NCI-H2081 treated with DMSO at 0.1 percent for 48 hours (cell line): ENCODE results near the gene WASHC2C.
"Not testable (repeated sequence)": the region's sequence is repeated elsewhere in the genome, so short reads cannot be mapped to it uniquely, and the experiment has no call there.

ENCODE experiments used
- DNase-seq: peaks from one replicate; lab custom pipeline; 2025; lab: John Stamatoyannopoulos, UW

The WASHC2C gene, protein sequence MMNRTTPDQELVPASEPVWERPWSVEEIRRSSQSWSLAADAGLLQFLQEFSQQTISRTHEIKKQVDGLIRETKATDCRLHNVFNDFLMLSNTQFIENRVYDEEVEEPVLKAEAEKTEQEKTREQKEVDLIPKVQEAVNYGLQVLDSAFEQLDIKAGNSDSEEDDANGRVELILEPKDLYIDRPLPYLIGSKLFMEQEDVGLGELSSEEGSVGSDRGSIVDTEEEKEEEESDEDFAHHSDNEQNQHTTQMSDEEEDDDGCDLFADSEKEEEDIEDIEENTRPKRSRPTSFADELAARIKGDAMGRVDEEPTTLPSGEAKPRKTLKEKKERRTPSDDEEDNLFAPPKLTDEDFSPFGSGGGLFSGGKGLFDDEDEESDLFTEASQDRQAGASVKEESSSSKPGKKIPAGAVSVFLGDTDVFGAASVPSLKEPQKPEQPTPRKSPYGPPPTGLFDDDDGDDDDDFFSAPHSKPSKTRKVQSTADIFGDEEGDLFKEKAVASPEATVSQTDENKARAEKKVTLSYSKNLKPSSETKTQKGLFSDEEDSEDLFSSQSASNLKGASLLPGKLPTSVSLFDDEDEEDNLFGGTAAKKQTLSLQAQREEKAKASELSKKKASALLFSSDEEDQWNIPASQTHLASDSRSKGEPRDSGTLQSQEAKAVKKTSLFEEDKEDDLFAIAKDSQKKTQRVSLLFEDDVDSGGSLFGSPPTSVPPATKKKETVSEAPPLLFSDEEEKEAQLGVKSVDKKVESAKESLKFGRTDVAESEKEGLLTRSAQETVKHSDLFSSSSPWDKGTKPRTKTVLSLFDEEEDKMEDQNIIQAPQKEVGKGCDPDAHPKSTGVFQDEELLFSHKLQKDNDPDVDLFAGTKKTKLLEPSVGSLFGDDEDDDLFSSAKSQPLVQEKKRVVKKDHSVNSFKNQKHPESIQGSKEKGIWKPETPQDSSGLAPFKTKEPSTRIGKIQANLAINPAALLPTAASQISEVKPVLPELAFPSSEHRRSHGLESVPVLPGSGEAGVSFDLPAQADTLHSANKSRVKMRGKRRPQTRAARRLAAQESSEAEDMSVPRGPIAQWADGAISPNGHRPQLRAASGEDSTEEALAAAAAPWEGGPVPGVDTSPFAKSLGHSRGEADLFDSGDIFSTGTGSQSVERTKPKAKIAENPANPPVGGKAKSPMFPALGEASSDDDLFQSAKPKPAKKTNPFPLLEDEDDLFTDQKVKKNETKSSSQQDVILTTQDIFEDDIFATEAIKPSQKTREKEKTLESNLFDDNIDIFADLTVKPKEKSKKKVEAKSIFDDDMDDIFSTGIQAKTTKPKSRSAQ (N-terminal part only)

DNA sequence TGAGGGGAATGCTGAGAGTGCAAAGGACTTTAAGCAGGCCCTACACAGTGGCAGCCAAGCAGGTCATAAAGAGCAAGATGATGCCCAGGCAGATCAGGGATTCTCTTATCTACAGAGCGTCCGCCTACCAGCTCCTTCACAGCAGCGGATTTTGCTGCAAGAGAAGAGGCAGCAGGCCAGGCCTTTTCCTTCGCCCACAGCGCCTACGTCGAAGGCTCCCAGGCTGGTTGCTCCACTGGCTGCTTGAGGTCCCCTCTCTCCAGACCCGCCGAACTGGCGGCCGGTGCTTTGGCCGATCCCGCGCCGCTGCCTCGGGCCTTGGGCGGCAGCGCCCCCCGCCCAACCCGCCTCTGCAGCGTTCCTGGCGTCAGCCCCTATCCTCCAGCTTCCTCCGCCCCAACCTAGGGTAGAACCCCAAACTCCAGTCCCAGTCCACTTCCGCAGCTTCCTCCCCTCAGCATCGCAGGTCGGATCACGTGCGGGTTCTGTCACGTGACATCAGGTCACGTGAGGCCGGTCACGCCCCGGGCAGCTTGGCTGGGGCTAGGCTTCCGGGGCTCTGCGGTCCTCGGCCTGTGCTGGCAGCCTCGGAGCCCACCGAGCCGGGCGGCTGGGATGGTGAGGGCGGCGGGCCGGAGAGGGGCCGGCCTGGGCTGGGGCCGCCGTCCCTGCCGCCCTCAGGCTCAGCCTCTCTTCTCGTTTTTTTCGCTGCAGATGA lies at the start of gene WASHC2C:
TSS of gene WASHC2C (plus strand) at position 564 of the 718 bp plus-strand sequence. CDS start at position 616, 52 bp downstream.
- not testable (repeated sequence) for DNase-seq

DNA sequence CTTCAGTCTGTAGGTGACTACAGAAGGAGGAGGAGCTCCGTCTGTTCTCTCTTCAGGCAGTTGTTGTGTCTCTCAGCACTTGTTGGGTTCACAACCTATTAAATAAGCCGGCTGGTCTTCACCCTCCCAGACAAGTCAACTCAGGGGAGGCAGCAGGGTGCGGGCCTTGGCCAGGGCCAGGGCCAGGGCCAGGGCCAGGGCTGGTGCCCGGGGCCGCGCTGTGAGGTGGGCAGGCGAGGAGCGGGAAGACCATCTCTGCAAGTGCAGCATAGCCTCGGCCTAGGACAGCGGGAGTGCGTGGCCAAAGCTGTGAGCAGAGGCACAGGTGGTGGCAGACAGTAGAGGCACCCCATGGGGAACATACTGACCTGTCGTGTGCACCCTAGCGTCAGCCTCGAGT lies 48.6 kb upstream of the WASHC2C start:
- not testable (repeated sequence) for DNase-seq

DNA sequence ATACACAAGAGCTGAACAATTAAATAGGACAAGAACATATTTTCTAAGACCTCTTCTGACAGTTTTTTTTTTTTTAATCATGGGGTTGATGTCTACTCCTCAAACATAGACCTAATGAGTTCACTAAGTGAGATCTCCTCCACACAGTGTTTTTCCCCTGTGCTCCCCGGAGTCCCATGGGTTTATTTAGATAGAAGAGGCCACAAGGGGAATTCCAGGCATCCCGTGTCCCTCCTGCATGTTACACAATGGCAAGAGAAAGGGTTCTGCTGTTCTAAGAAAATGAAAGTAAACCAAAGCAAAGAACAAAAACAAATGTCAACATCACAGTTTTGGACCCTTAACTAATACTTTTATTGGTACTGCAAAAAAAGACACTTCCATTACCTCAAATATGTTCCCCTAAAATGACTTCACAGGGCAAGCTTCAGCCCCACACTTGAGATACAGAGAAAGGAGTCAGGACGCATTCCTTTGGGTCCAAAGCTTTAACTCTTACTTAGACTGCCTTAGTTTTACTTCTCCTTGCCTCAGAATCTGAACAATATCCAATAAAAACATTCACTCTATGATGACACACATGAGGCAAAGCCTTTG lies 16.8 kb upstream of the WASHC2C start:
- not testable (repeated sequence) for DNase-seq

DNA sequence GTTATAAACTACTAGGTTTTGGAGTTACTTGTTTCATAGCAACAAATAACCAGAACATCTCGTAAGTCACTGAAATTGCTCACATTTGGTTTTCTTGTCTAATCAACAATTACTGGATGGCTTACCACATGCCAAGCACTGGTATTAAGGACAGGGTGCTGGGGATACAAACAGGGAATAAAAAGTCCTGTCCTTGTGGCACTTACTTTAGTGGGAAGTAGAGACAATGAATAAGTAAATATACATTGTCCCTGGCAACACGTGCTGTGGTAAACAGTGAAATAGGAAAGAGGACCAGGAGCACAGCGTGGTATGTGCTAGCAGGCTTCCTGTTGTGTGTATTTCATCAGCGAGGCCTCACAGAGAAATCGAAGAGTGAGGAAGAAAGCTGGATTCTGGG lies 15.8 kb upstream of the WASHC2C start:
- DNase-seq = not testable (repeated sequence)

DNA sequence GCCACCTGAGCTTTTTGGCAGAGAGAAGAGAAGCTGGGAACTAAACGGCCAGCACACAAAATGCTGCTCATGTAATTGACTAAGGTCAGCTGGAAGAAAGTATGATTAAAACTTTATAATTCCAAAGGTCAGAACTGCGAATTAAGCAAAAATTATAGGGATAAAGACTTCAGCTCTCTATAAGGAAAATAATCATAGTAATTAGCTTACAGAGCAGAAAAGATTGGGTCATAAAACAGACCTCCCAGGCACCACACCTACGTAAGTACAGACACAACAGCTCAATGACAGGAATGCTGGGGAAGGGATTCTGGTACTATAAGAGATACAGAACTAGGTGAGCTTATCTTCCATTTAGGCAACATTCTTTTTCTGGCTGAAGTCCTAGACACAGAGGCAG lies 10.0 kb upstream of the WASHC2C start:
- DNase-seq = not testable (repeated sequence)

DNA sequence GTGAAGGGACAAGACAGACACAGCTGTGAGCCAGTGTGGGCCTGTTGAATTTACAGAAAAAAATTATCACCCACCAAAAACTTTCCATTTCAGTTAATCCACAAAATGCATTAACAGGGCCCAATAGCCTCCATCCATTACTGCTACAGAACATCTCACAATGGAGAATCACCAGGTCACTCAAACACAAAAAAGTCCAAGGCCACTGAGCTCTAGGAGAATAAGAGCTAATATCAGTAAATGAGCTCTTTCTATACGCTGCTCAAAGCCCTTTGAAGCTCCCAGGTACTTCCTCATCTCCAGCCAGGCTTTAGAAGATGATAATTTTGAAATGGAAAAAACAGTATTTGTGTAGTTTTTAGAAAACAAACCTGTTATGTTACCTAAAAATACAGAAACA lies 9.4 kb upstream of the WASHC2C start:
- DNase-seq = not testable (repeated sequence)

DNA sequence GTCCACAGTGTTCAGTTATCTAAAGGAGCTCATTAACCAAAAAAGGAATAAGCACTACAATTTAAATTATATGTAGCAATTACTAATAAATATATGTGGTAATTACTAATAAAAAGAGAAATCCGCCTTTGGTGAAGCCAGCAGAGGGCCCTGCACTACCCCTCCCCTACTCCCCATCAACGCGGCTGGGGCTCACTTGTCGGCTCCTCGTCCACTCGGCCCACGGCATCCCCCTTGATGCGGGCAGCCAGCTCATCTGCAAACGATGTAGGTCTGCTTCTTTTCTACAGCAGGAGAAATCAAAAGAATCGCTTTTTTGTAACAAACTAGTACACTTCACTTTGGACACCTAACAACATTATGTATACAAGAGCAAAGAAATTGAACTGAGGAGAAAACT lies 5.6 kb upstream of the WASHC2C start:
- not testable (repeated sequence) for DNase-seq

DNA sequence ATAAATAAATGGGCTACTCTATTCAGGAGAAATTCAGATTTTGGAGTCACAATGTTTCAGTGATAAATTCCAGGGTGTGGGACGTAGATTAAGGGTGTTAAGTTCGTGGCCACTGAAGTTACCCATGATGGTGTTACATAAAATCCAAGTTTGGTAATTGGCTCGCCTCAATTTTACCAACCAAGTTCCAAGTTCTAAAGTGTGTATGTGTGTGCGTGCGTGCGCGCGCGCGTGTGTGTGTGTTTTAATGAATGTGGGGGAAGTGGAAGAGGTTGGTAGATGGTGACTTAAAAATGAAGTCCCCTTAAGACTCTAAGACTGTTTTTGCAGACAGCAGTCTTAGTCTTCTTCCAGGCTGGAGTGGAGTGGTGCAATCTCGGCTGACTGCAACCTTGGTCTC lies 3.2 kb upstream of the WASHC2C start:
- DNase-seq = not testable (repeated sequence)

DNA sequence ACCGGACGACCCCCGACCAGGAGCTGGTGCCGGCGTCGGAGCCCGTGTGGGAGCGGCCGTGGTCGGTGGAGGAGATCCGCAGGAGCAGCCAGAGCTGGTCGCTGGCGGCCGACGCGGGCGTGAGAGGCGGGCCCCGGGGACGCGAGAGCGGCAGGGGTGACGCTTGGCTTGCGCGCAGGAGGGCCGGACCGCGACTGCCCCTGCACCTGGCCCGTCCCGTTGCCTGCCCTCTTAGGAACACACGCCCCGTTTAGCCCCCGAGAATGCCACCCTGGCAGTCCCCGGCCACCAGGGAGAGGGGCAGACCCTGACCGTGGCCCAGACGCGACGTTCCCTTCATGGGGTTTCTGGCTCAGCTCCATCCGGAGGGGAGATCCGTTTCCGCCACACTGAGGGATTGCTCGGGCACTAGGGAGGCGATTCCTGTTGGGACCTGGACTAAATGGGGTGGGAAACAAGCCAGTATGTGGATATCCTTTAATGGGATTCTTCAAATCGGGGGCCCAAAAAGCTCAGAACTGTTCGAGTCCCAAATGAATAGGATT lies 427 bp downstream of the WASHC2C start:
- DNase-seq = not testable (repeated sequence)

DNA sequence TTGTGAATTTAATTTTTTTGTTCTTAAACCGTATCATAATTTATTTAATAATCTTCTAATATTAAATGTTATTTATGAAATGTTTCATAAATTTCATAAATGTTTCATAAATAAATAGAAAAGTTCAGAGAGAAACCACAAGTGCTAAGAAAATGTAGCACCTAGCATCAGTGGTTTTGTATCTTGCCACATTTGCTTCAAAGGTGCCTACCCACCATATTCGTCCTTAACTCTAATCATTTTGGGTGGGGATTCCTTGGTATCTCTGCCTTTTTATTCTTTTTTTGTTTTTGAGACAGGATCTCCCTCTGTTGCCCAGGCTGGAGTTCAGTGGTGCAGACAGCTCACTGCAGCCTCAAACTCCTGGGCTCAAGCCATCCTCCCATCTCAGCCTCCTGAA lies 7.4 kb downstream of the WASHC2C start:
- DNase-seq = not testable (repeated sequence)

DNA sequence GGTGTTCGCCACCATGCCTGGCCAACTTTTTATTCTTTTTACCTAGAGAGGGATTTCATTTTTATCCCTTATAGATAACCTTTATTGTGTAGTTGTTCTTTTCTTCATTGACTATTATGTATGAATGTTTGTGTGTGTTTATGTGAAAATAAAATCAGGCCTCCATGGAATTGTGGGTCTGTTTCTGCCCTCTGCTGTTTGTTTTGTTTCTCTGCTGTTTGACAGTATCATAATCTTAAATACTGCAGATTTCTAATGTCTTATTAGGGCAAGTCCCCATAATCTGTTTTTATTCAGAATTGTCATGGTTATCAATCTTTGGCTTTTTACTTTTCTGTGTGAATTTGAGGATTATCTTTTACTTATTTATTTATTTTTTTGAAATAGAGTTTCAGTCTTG lies 7.8 kb downstream of the WASHC2C start:
- DNase-seq = not testable (repeated sequence)

DNA sequence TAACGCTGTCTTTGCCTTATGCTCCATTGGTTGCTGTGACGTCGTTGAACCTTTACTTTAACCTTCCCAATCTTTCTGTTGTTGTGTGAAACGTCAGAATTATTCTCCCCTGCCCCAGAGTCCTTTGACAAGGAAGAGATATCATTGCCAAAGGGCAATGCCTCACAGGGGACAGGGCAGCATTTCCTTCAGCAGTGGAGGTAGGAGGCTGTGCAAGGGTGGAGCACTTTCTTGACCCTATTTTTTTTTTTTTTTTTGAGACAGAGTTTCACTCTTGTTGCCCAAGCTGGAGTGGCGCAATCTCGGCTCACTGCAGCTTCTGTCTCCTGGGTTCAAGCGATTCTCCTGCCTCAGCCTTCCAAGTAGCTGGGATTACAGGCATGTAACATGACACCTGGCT lies 14.5 kb downstream of the WASHC2C start:
- not testable (repeated sequence) for DNase-seq

DNA sequence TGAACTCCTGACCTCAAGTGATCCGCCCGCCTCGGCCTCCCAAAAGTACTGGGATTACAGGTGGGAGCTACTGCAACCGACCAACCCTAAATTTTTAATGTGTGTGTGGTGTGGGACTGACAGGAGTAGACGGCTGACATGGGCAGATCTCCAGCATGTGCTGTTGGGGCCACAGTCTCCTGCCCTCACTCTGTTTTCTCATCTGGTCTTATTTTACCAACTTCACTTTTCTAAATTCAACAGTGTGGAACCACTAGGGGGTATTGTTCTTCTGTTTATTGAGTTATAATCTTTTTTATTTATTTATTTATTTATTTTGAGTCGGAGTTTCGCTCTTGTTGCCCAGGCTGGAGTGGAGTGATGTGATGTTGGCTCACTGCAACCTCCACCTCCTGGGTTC lies 14.9 kb downstream of the WASHC2C start:
- DNase-seq = not testable (repeated sequence)

DNA sequence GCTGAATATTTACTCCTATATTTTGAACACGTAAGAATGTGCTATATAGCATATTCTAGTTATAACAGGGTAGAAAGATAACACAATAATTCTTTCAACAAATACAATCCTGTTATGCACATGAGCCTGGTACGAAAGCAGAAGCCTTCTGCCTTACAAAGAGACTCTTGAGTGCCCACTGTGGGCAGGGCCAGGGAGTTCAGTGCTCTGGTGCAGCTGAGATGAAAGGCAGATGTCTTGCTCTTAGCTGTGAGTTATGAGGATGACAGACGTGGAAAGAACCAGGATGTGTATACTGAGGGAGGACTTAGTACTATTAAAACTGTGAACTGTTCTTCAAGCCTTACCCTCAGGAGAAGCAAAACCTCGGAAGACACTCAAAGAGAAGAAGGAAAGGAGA lies 24.1 kb downstream of the WASHC2C start:
- not testable (repeated sequence) for DNase-seq

DNA sequence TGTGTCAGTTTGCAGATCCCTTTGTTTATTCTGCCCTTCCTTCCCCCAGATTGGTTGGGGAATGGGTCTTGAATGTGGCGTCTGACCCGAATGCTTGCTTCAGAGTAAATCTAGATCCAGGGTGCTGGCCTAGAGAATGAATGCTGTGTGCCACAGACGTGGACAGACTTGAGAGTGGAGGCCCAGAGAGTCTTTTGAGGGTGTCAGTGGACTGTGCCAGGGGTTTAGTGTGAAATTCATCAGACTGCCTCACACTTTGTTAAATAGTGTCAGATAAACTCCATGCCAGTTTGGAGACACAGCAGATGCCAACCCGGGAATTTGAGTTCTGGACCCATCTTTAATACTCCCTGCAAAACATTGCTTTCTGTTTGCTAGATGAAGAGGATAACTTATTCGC lies 25.1 kb downstream of the WASHC2C start:
- not testable (repeated sequence) for DNase-seq

DNA sequence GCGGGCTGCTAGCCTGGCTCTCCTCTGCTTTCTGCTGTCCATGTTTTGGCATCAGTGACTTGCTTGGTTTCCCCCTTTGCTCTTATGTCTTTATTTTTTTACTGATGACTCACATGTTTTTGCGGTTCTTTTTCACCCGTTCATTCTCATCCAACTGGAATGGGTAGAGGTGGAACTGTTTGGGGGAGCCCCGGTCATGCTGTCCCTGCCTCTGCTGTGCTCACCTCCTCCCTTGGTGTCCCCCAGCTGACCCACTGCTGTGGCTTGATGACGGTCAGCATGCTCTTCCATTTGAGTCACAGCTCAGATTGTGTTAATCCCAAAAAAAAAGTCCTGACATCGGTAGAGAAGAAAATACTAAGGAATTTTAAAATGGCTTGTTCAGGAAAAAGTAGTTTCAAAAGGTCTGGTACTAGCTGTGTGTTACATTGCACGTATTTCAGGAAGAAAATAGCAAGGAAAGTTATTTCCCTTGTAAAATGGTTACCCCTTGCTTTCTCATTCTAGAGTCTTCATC lies 27.0 kb downstream of the WASHC2C start:
- not testable (repeated sequence) for DNase-seq

DNA sequence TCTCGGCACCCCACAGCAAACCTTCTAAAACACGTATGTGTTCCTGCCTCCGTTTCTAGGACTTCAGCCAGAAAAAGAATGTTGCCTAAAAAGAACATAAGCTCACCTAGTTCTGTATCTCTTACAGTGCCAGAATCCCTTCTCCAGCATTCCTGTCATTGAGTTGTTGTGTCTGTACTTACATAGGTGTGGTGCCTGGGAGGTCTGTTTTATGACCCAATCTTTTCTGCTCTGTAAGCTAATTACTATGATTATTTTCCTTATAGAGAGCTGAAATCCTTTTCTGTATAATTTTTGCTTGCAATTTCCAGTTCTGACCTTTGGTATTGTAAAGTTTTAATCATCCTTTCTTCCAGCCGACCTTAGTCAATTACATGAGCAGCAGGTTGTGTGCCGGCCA lies 28.0 kb downstream of the WASHC2C start:
- not testable (repeated sequence) for DNase-seq

DNA sequence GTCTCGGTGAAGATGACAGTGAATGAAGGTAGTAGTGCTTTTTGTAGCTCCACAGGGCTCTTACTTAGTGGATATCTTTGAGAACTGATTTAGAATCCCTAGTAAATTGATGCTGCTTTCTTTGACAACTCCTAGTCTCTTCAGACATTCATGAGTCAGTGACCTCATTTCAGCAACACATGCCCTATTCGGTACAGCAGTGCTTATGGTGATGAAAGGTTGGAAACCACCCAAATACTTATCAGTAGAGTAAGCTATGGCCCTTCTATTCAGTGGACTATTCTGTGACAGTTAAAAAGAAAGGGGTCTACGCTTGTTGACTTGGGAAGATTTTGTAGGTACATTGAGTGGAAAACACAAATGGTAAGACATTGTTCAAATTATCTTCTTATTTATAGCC lies 29.0 kb downstream of the WASHC2C start:
- not testable (repeated sequence) for DNase-seq

DNA sequence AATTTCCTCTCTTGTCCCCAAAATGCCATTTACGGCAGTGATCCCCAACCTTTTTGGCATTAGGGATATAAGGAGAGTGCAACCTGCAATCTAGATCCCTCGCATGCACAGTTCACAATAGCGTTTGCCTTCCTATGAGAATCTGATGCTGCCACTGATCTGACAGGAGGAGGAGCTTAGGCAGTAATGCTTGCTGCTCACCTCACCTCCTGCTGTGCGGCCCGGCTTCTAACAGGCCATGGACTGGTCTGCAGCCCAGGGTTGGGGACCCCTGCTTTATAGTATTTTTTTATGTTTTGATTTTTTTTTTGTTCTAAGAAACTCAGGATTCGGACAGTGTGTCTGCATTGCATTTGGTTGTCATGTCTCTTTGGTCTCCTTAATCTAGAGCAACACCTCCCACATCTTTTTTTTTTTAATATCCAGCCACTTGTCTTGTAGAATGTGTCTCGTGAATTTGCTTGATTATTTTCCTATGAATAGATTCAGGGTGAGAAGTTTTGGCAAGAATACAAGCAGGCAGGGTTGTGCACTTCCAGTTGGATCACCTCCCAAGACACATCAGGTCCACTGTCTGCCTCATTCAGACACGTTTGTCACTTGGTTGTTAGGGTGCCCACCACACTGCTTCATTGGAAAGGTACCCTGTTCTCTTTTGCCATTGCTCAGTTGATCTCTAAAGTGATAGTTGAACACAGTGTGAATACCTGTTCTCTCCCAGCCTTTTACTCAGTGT lies 30.8 kb downstream of the WASHC2C start:
- DNase-seq = not testable (repeated sequence)
